Urothelium cell line (cell line): ENCODE measurements around the gene CPN2.

Source experiments
- DNase-seq: peaks from one replicate; pipeline ENCODE4 v3.0.0; 2011; ENCODE audit warnings: low spot score, mixed read lengths
- FAIRE-seq: peaks from 2 replicates; lab custom pipeline; 2011; peaks lifted over from hg19 to GRCh38; lab: Jason Lieb, UNC

Gene CPN2

GRCh38 chr3:194357681-194358080 lies 6.6 kb upstream of the CPN2 start:
- DNase-seq (no peak), FAIRE-seq (no peak)

GRCh38 chr3:194355379-194355778 lies 4.3 kb upstream of the CPN2 start:
- DNase-seq, result no peak
- FAIRE-seq, result no peak

GRCh38 chr3:194354315-194354714 lies 3.2 kb upstream of the CPN2 start:
- FAIRE-seq, result no peak
- DNase-seq, result no peak

GRCh38 chr3:194352667-194353246 lies 1.6 kb upstream of the CPN2 start:
- FAIRE-seq, result no peak
- DNase-seq, result no peak

GRCh38 chr3:194351952-194352536 lies 916 bp upstream of the CPN2 start:
- peak; percentile 99 for FAIRE-seq

GRCh38 chr3:194350726-194351071 lies 429 bp downstream of the CPN2 start:
- no peak for DNase-seq
- FAIRE-seq, result no peak

More at GRCh38 chr3:194351952-194352536, 916 bp upstream of the CPN2 start:
- no peak for DNase-seq

GRCh38 chr3:194348354-194348753 lies 2.8 kb downstream of the CPN2 start:
- DNase-seq (no peak), FAIRE-seq (no peak)

- DNase-seq (no peak), FAIRE-seq (no peak)
Observed at GRCh38 chr3:194346621-194347020, 4.5 kb downstream of the CPN2 start.

GRCh38 chr3:194346035-194346434 lies 5.1 kb downstream of the CPN2 start:
- no peak for FAIRE-seq

GRCh38 chr3:194344012-194344411 lies 7.1 kb downstream of the CPN2 start:
- peak; percentile 82 for DNase-seq
- FAIRE-seq, result no peak

More at GRCh38 chr3:194346035-194346434, 5.1 kb downstream of the CPN2 start:
- DNase-seq, result no peak

GRCh38 chr3:194343561-194343893 lies 7.6 kb downstream of the CPN2 start:
- DNase-seq, result no peak
- FAIRE-seq, result no peak

- no peak for FAIRE-seq
Observed at GRCh38 chr3:194342861-194343560, 8.1 kb downstream of the CPN2 start.

GRCh38 chr3:194340757-194341400 lies 10.2 kb downstream of the CPN2 start:
- FAIRE-seq, result no peak
- DNase-seq, result no peak

More at GRCh38 chr3:194342861-194343560, 8.1 kb downstream of the CPN2 start:
- DNase-seq, result no peak

GRCh38 chr3:194339840-194340239 lies 11.3 kb downstream of the CPN2 start:
- FAIRE-seq, result no peak
- no peak for DNase-seq

- no peak for FAIRE-seq
- DNase-seq, result no peak
Observed at GRCh38 chr3:194339356-194339755, 11.8 kb downstream of the CPN2 start.

- DNase-seq, result no peak
- no peak for FAIRE-seq
Observed at GRCh38 chr3:194337965-194338753, 13.0 kb downstream of the CPN2 start.

GRCh38 chr3:194336601-194337355 lies 14.3 kb downstream of the CPN2 start:
- no peak for DNase-seq

GRCh38 chr3:194333981-194334320 lies 17.2 kb downstream of the CPN2 start:
- FAIRE-seq, result no peak
- DNase-seq, result no peak

More at GRCh38 chr3:194336601-194337355, 14.3 kb downstream of the CPN2 start:
- no peak for FAIRE-seq

GRCh38 chr3:194333212-194333980 lies 17.7 kb downstream of the CPN2 start:
- peak; percentile 87 for DNase-seq
- peak; percentile 67 for FAIRE-seq

- FAIRE-seq, result no peak
Observed at GRCh38 chr3:194332858-194333211, 18.3 kb downstream of the CPN2 start.

More at GRCh38 chr3:194332858-194333211, 18.3 kb downstream of the CPN2 start:
- no peak for DNase-seq
